Astrocyte of the spinal cord (primary cell): ENCODE measurements around the gene MBD5.

Experiments
- DNase-seq: peaks from one replicate; pipeline ENCODE4 v3.0.0; 2011; ENCODE audit warnings: low read depth, low spot score
- H3K4me3 ChIP-seq: 2 replicates; pipeline ENCODE4 v1.5.1; 2011; ENCODE audit warnings: low read depth, mild to moderate bottlenecking, low read length, moderate library complexity
- CTCF ChIP-seq: IDR thresholded peaks from 2 replicates; pipeline ENCODE4 v1.5.1; 2012; ENCODE audit warnings: low read depth, mild to moderate bottlenecking, low read length, inconsistent platforms
- in situ Hi-C: cut with HindIII; loops from 2 replicates; pipeline ENCODE4 v1.10.0; 2017; ENCODE audit warnings: low sequenced_read_pairs

The MBD5 gene

GRCh38 chr2:148218326-148219075 is 197.6 kb downstream of the MBD5 start:
- DNase-seq = no peak
- no peak for TF ChIP-seq CTCF
- H3K4me3 ChIP-seq = no peak overlapping the region
- in situ Hi-C loops = no loop called here

- DNase-seq = no peak
- in situ Hi-C loops = no loop called here
- no peak for TF ChIP-seq CTCF
- H3K4me3 ChIP-seq = no peak overlapping the region
Measured at GRCh38 chr2:148221166-148221565, 200.3 kb downstream of the MBD5 start.

- DNase-seq = no peak
- no peak overlapping the region for H3K4me3 ChIP-seq
- in situ Hi-C loops = no loop called here
- no peak for TF ChIP-seq CTCF
Measured at GRCh38 chr2:148221926-148222325, 201.0 kb downstream of the MBD5 start.

- no peak overlapping the region for H3K4me3 ChIP-seq
- no peak for DNase-seq
- no peak for TF ChIP-seq CTCF
- in situ Hi-C loops = no loop called here
Measured at GRCh38 chr2:148231858-148232257, 211.0 kb downstream of the MBD5 start.

- no peak overlapping the region for H3K4me3 ChIP-seq
- no peak for TF ChIP-seq CTCF
- in situ Hi-C loops = no loop called here
- DNase-seq = no peak
Measured at GRCh38 chr2:148234143-148234542, 213.3 kb downstream of the MBD5 start.

- in situ Hi-C loops = no loop called here
- TF ChIP-seq CTCF = no peak
- H3K4me3 ChIP-seq = no peak overlapping the region
- no peak for DNase-seq
Measured at GRCh38 chr2:148237911-148238310, 217.0 kb downstream of the MBD5 start.
